HG03045 (cell line): ENCODE data around the gene CCDC51.
"Not testable (repeated sequence)": the region's sequence is repeated elsewhere in the genome, so short reads cannot be mapped to it uniquely, and the experiment has no call there.

Source experiments
- ATAC-seq: cut with Tn5 transposase; IDR thresholded peaks from one replicate; pipeline ENCODE4 v1.9.1; 2021; ENCODE audit warnings: mild to moderate bottlenecking, moderate library complexity; ENCODE audit not compliant: unreplicated experiment

The CCDC51 gene

GRCh38 chr3:48439820-48440589 is at the start of gene CCDC51, which contains the start of gene TMA7:
CCDC51 (minus strand) TSS chr3:48440119; CDS start chr3:48435128, 4,991 bp downstream.
TMA7 (plus strand) TSS chr3:48440257; CDS start chr3:48440297, 40 bp downstream.
- peak; percentile 96 for ATAC-seq

GRCh38 chr3:48486952-48487351 is 47.0 kb upstream of the CCDC51 start:
- no peak for ATAC-seq

GRCh38 chr3:48482822-48483221 is 42.9 kb upstream of the CCDC51 start:
- ATAC-seq = not testable (repeated sequence)

GRCh38 chr3:48480891-48481290 is 41.0 kb upstream of the CCDC51 start:
- not testable (repeated sequence) for ATAC-seq

GRCh38 chr3:48478626-48479555 is 39.0 kb upstream of the CCDC51 start:
- ATAC-seq = no peak

- ATAC-seq = no peak
Measured at GRCh38 chr3:48477959-48478520, 38.1 kb upstream of the CCDC51 start.

- no peak for ATAC-seq
Measured at GRCh38 chr3:48476426-48477053, 36.6 kb upstream of the CCDC51 start.

- no peak for ATAC-seq
Measured at GRCh38 chr3:48475188-48475587, 35.3 kb upstream of the CCDC51 start.

GRCh38 chr3:48474619-48475018 is 34.7 kb upstream of the CCDC51 start:
- no peak for ATAC-seq

GRCh38 chr3:48474031-48474430 is 34.1 kb upstream of the CCDC51 start:
- not testable (repeated sequence) for ATAC-seq

- ATAC-seq = no peak
Measured at GRCh38 chr3:48473617-48473952, 33.7 kb upstream of the CCDC51 start.

GRCh38 chr3:48472923-48473616 is 33.2 kb upstream of the CCDC51 start:
- ATAC-seq = peak; percentile 71

- no peak for ATAC-seq
Measured at GRCh38 chr3:48472673-48472922, 32.7 kb upstream of the CCDC51 start.

- ATAC-seq = no peak
Measured at GRCh38 chr3:48470286-48470685, 30.4 kb upstream of the CCDC51 start.

- ATAC-seq = no peak
Measured at GRCh38 chr3:48469046-48469915, 29.4 kb upstream of the CCDC51 start.

GRCh38 chr3:48468329-48468731 is 28.4 kb upstream of the CCDC51 start:
- ATAC-seq = no peak

- ATAC-seq = no peak
Measured at GRCh38 chr3:48467473-48468267, 27.8 kb upstream of the CCDC51 start.

GRCh38 chr3:48467110-48467454 is 27.2 kb upstream of the CCDC51 start:
- ATAC-seq = no peak
